NCI-H1092 treated with DMSO at 0.1 percent for 48 hours (cell line): ENCODE data around the gene ZKSCAN7.
A peak's percentile ranks its signal among the peaks of the same experiment; 100 is the strongest.
"Not testable (repeated sequence)": the region's sequence is repeated elsewhere in the genome, so short reads cannot be mapped to it uniquely, and the experiment has no call there.

Experiments used
- DNase-seq: peaks from one replicate; lab custom pipeline; 2025; lab: John Stamatoyannopoulos, UW

The ZKSCAN7 gene

DNA sequence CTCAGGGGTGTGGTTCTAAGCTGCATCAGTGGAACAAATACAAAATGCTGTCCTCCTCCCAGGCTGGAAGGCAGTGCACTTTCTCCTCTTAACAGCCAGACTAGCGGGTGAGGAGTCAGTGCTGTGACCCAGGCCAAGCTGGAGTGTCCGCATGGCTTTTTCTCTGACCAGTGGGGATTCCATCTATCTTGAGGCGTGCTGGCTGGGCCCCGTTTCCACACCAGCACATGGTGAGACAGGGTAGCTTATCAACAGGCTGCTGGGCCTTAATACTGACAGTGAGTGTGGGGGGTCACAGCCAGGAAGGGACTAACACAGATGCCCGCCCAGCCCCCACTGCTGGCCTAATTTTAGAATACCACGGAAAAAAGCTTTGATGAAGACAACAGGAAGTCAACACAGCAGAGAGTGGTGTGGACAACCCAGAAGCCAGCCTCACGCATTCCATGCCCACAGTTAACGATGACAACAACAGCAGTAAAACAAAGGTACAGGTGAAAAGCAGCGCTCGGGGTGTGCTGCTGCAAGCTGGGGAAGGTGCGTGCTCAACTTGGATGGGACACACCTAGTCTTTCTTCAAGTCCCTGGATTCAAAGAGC lies 22.5 kb downstream of the ZKSCAN7 start:
- not testable (repeated sequence) for DNase-seq

DNA sequence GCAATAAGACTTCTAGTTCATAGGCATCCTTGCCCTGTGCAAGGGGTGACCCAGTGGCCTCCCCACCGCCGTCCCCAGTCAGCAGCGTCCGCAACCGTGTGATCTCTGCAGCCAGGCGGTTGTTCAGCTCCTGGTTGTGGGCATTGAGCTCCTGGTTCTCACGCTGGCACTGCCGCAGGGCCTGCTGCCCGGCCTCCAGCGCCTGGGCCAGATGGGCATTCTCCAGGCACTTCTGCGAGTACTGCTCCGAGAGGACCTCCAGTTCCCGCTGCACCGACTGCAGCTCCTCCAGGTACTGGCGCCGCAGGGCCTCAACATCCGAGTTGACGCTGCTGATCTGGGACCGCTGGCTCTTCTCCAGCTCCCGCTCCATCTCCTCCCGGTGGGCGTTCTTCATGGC lies 23.3 kb downstream of the ZKSCAN7 start:
- DNase-seq: not testable (repeated sequence)

DNA sequence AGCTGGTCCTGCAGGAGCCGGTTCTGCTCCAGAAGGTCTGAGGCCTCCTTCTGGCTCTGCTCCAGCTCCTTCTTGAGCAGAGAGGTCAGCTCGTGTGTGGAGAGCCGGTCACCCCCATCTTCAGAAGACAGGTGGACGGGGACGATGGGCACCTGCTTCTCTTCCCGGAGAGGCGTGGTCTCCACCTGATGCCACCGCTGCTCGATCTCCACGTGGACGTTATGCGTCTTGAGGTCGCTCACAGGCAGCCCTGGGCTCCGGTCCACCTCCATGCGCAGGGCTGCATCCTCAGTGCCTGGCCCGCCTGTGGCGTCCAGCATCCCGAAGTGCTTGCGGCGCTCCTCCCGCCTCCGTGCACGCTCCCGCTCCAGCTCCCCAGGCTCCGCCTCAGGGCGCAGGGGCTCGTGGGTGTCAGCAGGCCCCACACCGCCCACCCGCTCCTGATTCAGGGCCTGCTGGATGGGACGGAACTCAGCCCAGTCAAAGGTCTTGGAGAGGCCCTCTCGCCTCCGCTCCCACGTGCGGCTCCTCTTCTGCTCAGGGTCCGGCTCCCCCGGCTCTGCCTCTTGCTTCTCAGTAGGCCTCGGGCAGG lies 24.0 kb downstream of the ZKSCAN7 start:
- not testable (repeated sequence) for DNase-seq

DNA sequence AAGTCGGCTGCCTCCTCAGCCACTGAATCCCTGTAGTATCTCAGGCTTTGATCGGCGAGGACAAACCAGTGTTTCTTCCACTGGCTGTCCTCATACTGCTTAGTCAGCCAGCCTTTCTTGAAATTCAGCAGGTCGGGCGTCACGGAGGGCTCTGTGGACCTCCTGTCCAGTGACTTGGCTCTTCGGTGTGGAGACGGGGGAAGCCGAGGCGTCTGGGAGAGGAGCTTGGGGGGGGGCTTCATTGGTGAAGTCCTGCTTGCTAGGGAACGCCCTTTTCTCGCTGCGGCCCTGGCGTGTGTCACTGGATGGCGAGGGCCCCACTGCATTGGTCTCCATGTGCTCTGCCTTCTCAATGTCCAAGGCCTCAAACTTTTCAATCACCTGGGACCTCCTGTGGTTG lies 24.8 kb downstream of the ZKSCAN7 start:
- not testable (repeated sequence) for DNase-seq

DNA sequence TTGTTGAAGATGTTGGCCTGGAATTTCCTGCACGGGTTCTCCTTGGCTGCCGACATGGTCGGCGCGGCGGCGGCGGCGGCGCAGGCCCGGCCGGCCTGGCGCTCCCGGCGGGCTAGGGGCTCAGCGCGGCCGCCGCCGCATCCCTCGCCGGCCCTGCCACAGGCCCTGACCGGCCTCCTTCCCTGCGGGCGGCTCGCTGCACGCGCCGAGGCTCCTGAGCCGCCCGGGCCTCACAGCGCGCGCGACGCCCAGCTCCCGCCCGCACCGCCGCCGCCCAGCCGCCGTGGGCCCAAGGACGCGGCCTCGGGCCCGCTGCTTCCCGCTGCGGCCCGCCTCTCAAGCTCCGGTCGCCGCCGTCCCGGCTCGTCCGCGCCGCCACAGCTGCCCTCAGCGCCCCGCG lies 26.0 kb downstream of the ZKSCAN7 start:
- DNase-seq: not testable (repeated sequence)

- peak; percentile 80 for DNase-seq
These were observed 29.9 kb downstream of the ZKSCAN7 start, which contains the start of gene ZNF660 for GRCh38 chr3:44584646-44585501. TSS of gene ZNF660 (plus strand) at chr3:44584964. CDS start at chr3:44594194, 9,230 bp downstream.

DNA sequence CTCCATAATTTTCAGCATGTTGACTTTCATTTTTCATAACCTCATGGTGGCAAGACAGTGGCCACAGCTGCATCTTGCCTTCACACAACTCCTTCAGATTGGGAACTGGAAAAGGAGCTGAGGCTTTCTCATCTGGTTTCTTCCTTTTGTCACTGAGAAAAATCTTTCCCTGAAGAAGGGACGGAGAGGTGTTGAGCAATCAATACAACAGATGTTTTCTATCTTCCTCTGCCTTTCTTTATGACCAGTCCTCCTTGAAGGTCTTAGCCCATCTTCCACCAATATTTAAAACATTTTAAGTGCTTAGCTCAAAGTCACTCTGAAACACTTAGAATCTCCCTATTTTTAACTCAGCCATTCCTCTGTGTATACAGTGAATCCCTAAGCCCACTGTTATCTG lies 41.6 kb downstream of the ZKSCAN7 start:
- no peak for DNase-seq

DNA sequence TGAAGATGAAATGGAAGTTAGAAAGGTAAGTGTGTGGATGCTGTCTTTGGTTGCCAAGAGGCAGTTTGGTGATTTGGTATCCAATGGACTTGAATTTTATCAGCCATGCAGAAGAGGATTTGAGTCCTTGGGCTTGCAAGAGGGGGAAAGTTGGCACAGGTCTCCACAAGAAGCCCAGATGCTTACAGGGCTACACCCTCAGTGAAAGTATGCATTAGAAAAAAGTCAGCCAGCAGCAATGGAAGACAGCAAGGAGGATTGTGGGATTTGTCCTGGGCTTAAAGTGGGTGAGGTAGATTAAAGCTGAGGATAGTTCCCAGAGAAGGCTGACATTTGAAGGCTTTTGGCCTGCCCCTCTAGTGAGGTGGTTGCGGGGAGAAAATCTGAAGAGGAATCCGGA lies 46.8 kb downstream of the ZKSCAN7 start:
- DNase-seq: no peak

- no peak for DNase-seq
These were observed 57.7 kb downstream of the ZKSCAN7 start for GRCh38 chr3:44612678-44613077.
